DOHH2 (cell line): Measurements from ENCODE around the gene RPH3AL.

ENCODE experiments used
- H3F3A ChIP-seq: fragments of 200-600 bp; sonication (generic), shearing (Covaris generic); 2 replicates; pipeline ENCODE4 v1.6.0; 2016; ENCODE audit warnings: antibody characterized with exemption, mild to moderate bottlenecking; ENCODE audit not compliant: control insufficient read depth, insufficient read depth
- H3K27ac ChIP-seq: fragments of 200-600 bp; sonication (generic); 2 replicates; pipeline ENCODE4 v1.5.1; 2014; ENCODE audit warnings: low read depth, mild to moderate bottlenecking, low read length, moderate library complexity
- H3K27me3 ChIP-seq: fragments of 200-600 bp; sonication (generic); 2 replicates; pipeline ENCODE4 v1.6.1; 2014; ENCODE audit warnings: mild to moderate bottlenecking, low read length, mixed read lengths; ENCODE audit not compliant: control insufficient read depth
- H3K36me3 ChIP-seq: fragments of 200-600 bp; sonication (generic); 2 replicates; pipeline ENCODE4 v1.6.1; 2014; ENCODE audit warnings: mild to moderate bottlenecking, low read length, moderate library complexity, mixed read lengths; ENCODE audit not compliant: control insufficient read depth
- H3K4me1 ChIP-seq: fragments of 200-600 bp; sonication (generic); 2 replicates; pipeline ENCODE4 v1.6.1; 2014; ENCODE audit warnings: mild to moderate bottlenecking, low read length, mixed read lengths; ENCODE audit not compliant: control insufficient read depth
- H3K4me2 ChIP-seq: fragments of 200-600 bp; sonication (generic); 2 replicates; pipeline ENCODE4 v1.6.0; 2014; ENCODE audit warnings: mild to moderate bottlenecking, low read length, moderate library complexity
- H3K4me3 ChIP-seq: fragments of 200-600 bp; sonication (generic); 2 replicates; pipeline ENCODE4 v1.5.1; 2014; ENCODE audit warnings: mild to moderate bottlenecking, low read length, mixed read lengths
- H3K79me2 ChIP-seq: fragments of 200-600 bp; sonication (generic); 2 replicates; pipeline ENCODE4 v1.6.1; 2014; ENCODE audit warnings: mild to moderate bottlenecking, low read length, mixed read lengths; ENCODE audit not compliant: control insufficient read depth
- H3K9me2 ChIP-seq: fragments of 200-600 bp; sonication (generic); replicated peaks from 2 replicates; pipeline ENCODE4 v1.6.1; 2014; ENCODE audit warnings: mild to moderate bottlenecking, low read length, mixed read lengths; ENCODE audit not compliant: control insufficient read depth
- H3K9me3 ChIP-seq: fragments of 200-600 bp; sonication (generic); 2 replicates; pipeline ENCODE4 v1.6.1; 2014; ENCODE audit warnings: antibody characterized with exemption, low read length, mixed read lengths; ENCODE audit not compliant: control insufficient read depth, insufficient read depth
- H4K20me1 ChIP-seq: fragments of 200-600 bp; sonication (generic); 2 replicates; pipeline ENCODE4 v1.6.0; 2014; ENCODE audit warnings: low read depth, mild to moderate bottlenecking, antibody characterized with exemption, low read length, moderate library complexity; ENCODE audit not compliant: control insufficient read depth, insufficient read depth
- EZH2phosphoT487 ChIP-seq: fragments of 200-600 bp; sonication (generic); IDR thresholded peaks from 2 replicates; pipeline ENCODE4 v1.6.1; 2017; ENCODE audit warnings: borderline replicate concordance, mild to moderate bottlenecking, antibody characterized with exemption, low read length, moderate library complexity, mixed read lengths
- TF ChIP-seq, protein P1 (sequence below): fragments of 200-600 bp; sonication (generic); IDR thresholded peaks from one replicate; pipeline ENCODE4 v1.5.1; 2014; ENCODE audit warnings: antibody characterized with exemption, mild to moderate bottlenecking, low read depth, low read length; ENCODE audit not compliant: poor library complexity, severe bottlenecking

RPH3AL gene

DNA sequence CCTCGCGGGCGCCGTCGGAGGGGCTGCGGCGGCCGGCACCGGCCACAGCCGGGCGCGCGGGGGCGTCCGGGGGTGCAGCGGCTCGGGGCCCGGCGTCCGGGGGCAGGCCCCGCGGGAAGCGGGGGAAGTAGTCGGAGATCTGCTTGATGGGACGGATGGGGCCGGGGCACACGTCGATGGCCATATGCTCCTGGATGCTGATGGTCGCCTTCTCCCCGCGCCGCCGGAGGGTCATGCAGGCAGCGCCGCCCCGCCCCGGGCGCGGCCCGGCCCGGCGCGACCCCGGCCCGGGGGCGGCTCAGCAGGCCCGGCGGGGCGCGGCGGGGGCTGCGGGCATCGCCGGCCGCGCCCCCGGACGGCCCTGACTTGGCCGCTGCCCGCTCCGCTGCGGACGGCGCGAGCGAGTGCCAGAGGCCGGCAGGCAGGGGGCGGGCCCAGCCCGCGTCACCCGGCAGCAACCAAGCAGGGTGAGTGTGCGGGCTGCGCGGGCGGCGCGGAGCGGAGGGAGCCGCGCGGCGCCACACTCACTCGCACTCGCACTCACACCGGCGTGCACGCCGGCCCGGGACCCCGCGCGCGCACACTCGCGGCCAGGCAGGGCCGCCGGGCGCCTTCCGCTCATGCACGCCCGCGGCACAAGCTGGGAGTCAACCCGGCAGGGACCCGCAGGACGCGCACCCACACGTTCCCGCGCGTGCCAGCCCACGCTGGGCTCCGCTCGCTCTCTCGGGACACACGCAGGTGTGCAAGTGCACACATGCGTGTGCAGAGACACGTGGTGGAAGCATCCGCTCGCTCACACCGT lies 171.2 kb downstream of the RPH3AL start, which contains the start of gene DOC2B:
Gene DOC2B (minus strand): TSS at position 406 of the 805 bp plus-strand sequence. CDS start 171 bp downstream, at position 235.
- TF ChIP-seq EZH2phosphoT487 = no peak
- TF ChIP-seq, protein P1, sequence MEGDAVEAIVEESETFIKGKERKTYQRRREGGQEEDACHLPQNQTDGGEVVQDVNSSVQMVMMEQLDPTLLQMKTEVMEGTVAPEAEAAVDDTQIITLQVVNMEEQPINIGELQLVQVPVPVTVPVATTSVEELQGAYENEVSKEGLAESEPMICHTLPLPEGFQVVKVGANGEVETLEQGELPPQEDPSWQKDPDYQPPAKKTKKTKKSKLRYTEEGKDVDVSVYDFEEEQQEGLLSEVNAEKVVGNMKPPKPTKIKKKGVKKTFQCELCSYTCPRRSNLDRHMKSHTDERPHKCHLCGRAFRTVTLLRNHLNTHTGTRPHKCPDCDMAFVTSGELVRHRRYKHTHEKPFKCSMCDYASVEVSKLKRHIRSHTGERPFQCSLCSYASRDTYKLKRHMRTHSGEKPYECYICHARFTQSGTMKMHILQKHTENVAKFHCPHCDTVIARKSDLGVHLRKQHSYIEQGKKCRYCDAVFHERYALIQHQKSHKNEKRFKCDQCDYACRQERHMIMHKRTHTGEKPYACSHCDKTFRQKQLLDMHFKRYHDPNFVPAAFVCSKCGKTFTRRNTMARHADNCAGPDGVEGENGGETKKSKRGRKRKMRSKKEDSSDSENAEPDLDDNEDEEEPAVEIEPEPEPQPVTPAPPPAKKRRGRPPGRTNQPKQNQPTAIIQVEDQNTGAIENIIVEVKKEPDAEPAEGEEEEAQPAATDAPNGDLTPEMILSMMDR = no peak
- Histone ChIP-seq H3F3A (no peaks in the 10 kb centered on the region), H3K27me3 (no peaks in the 10 kb centered on the region), H3K27ac (no peak within 1 kb of the TSS), H3K4me1 (no peaks in the 10 kb centered on the region), H3K36me3 (no peaks in the 10 kb centered on the region), H3K4me3 (no peak within 1 kb of the TSS), H4K20me1 (no peaks in the 10 kb centered on the region), H3K4me2 (no peak within 1 kb of the TSS), H3K79me2 (no peaks in the 10 kb centered on the region), H3K9me2 (no peaks in the 10 kb centered on the region), H3K9me3 (no peaks in the 10 kb centered on the region)

DNA sequence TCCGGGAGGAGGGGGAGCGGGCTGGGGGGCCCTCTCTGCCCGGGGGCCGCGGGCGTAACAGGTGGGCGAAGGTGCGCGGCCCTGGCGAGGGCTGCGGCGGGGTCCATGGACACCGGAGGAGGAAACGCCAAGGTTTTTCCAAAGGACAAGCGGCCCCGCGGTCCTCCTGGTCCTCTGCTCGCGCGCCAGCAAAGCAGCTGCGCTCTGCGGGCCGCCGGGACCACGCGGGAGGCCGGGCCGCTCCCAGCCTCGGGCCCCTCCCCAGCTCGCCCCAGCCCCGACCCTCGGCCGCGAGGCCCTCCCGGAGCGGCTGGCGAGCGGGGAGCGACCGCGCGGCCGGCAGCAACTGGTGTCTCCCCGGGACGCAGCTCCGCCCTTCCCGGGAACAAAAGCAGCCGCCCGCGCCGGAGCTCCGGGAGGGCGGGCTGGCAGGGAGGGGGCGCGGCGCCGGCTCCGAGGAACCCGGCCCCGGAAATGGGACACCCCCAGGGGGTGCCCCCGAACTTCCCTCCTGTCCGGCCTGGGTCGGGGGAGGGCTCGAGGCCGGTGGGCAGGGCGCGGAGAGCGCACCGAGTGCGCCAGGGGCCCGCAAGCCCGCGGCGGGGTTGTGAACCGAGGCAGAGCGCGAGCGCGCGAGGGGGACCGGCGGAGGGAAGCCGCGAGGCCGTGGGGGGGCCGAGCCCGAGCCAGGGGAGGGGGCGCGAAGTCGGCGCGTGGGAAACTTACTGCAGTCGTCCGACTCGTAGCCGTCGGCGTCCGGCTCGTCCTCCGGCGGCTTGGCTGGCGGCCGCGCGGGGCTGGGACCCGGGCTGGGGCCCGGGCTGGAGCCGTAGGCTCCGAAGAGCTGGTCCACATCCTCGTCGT lies 172.0 kb downstream of the RPH3AL start:
- H3K4me3 ChIP-seq = no peak overlapping the region
- H3K9me2 ChIP-seq = no peaks in the 10 kb centered on the region
- no peaks in the 10 kb centered on the region for H4K20me1 ChIP-seq
- no peaks in the 10 kb centered on the region for H3K36me3 ChIP-seq
- no peak overlapping the region for H3K27ac ChIP-seq
- no peak overlapping the region for H3K4me2 ChIP-seq
- no peaks in the 10 kb centered on the region for H3K9me3 ChIP-seq
- H3F3A ChIP-seq = no peaks in the 10 kb centered on the region
- H3K27me3 ChIP-seq = no peaks in the 10 kb centered on the region
- no peaks in the 10 kb centered on the region for H3K4me1 ChIP-seq
- H3K79me2 ChIP-seq = no peaks in the 10 kb centered on the region
- TF ChIP-seq EZH2phosphoT487 = no peak
- TF ChIP-seq, protein P1 = no peak

DNA sequence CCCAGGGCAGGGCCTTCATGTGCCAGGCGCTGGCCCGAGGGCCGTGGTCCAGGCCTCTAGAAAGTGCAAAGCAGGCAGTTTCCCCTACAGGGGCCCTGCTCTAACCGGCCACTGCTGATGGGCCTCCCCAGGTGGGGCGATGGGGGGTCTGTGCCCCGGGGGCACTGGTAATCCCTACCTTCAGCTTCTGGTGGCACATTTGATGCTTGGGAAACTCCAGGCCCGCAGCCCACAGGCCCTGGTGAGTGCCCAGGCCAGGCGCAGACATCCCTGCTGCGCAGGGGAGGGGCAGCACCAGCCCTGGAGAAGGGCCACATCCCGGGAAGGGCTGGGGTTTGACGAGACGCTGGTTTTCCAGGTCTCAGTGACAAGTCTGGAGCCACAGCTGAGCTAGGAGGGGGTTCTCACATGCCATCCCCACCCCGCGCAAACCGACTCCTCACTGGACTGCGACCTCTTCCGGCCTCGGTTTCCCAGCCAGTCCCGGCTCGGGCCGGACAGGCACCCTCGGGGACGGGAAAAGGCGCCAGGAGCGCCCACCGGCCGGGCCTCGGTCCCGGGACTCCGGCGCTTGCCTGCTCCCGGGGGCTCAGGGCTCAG lies 172.7 kb downstream of the RPH3AL start:
- no peaks in the 10 kb centered on the region for H3K9me2 ChIP-seq
- H3K36me3 ChIP-seq = no peaks in the 10 kb centered on the region
- no peaks in the 10 kb centered on the region for H3K4me1 ChIP-seq
- H4K20me1 ChIP-seq = no peaks in the 10 kb centered on the region
- H3F3A ChIP-seq = no peaks in the 10 kb centered on the region
- no peak overlapping the region for H3K4me2 ChIP-seq
- no peaks in the 10 kb centered on the region for H3K9me3 ChIP-seq
- H3K4me3 ChIP-seq = no peak overlapping the region
- no peaks in the 10 kb centered on the region for H3K79me2 ChIP-seq
- no peak overlapping the region for H3K27ac ChIP-seq
- no peaks in the 10 kb centered on the region for H3K27me3 ChIP-seq
- TF ChIP-seq, protein P1 = no peak
- TF ChIP-seq EZH2phosphoT487 = no peak
